Sigmoid colon (tissue), 4 donors: ENCODE measurements around the gene SEC61B.

Experiments used
- POLR2A ChIP-seq, 2 donors: fragments of 450-650 bp; IDR thresholded peaks; one replicate each; pipeline ENCODE4 v1.6.1; 2016; ENCODE audit warnings: antibody characterized with exemption in 2 of 2, mild to moderate bottlenecking in 2 of 2, moderate library complexity in 2 of 2
- POLR2AphosphoS5 ChIP-seq, 4 donors: sonication (generic); formaldehyde crosslinking; IDR thresholded peaks; one replicate each; pipeline ENCODE4 v1.6.1; 2017; ENCODE audit warnings: antibody characterized with exemption in 4 of 4
- TF ChIP-seq, protein P1 (sequence below), 4 experiments: fragments of 450-650 bp in 3 of 4; fragments of 200-600 bp in 1 of 4; IDR thresholded peaks; one replicate each; pipeline ENCODE4 v1.5.1; 2016 to 2019; ENCODE audit warnings: antibody characterized with exemption in 4 of 4, mild to moderate bottlenecking in 3 of 4, moderate library complexity in 2 of 4

DNA sequence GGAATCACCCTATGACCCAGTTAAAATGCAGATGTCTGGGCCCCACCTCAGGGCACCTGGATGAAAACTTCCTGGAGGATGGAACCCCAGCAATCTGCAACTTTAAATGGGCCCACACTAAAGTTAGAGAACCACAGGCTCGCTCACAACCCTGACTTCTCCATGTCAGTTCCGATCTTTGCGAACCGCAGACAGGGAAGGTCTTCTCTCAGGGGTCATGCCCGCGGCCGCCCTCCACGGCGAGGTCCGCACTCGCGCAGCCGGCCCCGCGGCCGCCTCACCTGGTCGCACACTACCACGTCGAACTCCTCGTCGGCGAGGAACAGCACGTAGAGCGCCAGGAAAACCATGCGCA lies 839 bp upstream of the SEC61B start:
- TF ChIP-seq, protein P1, sequence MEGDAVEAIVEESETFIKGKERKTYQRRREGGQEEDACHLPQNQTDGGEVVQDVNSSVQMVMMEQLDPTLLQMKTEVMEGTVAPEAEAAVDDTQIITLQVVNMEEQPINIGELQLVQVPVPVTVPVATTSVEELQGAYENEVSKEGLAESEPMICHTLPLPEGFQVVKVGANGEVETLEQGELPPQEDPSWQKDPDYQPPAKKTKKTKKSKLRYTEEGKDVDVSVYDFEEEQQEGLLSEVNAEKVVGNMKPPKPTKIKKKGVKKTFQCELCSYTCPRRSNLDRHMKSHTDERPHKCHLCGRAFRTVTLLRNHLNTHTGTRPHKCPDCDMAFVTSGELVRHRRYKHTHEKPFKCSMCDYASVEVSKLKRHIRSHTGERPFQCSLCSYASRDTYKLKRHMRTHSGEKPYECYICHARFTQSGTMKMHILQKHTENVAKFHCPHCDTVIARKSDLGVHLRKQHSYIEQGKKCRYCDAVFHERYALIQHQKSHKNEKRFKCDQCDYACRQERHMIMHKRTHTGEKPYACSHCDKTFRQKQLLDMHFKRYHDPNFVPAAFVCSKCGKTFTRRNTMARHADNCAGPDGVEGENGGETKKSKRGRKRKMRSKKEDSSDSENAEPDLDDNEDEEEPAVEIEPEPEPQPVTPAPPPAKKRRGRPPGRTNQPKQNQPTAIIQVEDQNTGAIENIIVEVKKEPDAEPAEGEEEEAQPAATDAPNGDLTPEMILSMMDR (IDR thresholded peaks at IDR 0.05) = no peak
- TF ChIP-seq POLR2AphosphoS5 (IDR thresholded peaks at IDR 0.05) (no peak), POLR2A (IDR thresholded peaks at IDR 0.05) (no peak)
